SK-N-SH treated with all-trans-retinoic acid at 6 μM for 48 hours (cell line): Measurements from ENCODE around the gene MDM4.

Experiments
- ATAC-seq: fragments of 200-7000 bp; cut with Tn5 transposase; 3 replicates; pipeline ENCODE4 v1.9.1; 2020; ENCODE audit warnings: mild to moderate bottlenecking, moderate library complexity
- ARNTL ChIP-seq: fragments of 450-650 bp; formaldehyde crosslinking; IDR thresholded peaks from 2 replicates; pipeline ENCODE4 v1.5.0; 2020; ENCODE audit warnings: low read depth, mild to moderate bottlenecking, moderate library complexity, borderline replicate concordance
- BACH2 ChIP-seq: fragments of 250-450 bp; sonication (Bioruptor Pico); IDR thresholded peaks from 2 replicates; pipeline ENCODE4 v1.9.0; 2021; ENCODE audit warnings: mild to moderate bottlenecking, borderline replicate concordance
- CREB5 ChIP-seq: fragments of 250-450 bp; sonication (Bioruptor Pico); IDR thresholded peaks from 2 replicates; pipeline ENCODE4 v1.5.1; 2020; ENCODE audit warnings: low read depth, mild to moderate bottlenecking, moderate library complexity
- CSDC2 ChIP-seq: fragments of 250-450 bp; sonication (Bioruptor Pico); IDR thresholded peaks from 2 replicates; pipeline ENCODE4 v1.5.0; 2020; ENCODE audit warnings: mild to moderate bottlenecking, moderate library complexity
- ISL1 ChIP-seq: fragments of 250-450 bp; sonication (Bioruptor Pico); IDR thresholded peaks from 2 replicates; pipeline ENCODE4 v2.1.2; 2022; ENCODE audit warnings: mild to moderate bottlenecking, moderate library complexity
- OSR1 ChIP-seq: fragments of 250-450 bp; sonication (Bioruptor Pico); IDR thresholded peaks from 2 replicates; pipeline ENCODE4 v1.8.0; 2022; ENCODE audit warnings: moderate library complexity, mild to moderate bottlenecking, inconsistent platforms
- PATZ1 ChIP-seq: fragments of 250-450 bp; sonication (Bioruptor Pico); IDR thresholded peaks from 2 replicates; pipeline ENCODE4 v1.8.0; 2020; ENCODE audit warnings: mild to moderate bottlenecking, moderate library complexity, borderline replicate concordance
- POU6F1 ChIP-seq: fragments of 250-450 bp; sonication (Bioruptor Pico); IDR thresholded peaks from 2 replicates; pipeline ENCODE4 v1.8.0; 2021; ENCODE audit warnings: low read depth, mild to moderate bottlenecking, moderate library complexity, borderline replicate concordance
- PPARA ChIP-seq: fragments of 250-450 bp; sonication (Bioruptor Pico); IDR thresholded peaks from 2 replicates; pipeline ENCODE4 v1.5.0; 2020; ENCODE audit warnings: mild to moderate bottlenecking, borderline replicate concordance
- RARB ChIP-seq: fragments of 250-450 bp; sonication (Bioruptor Pico); IDR thresholded peaks from 2 replicates; pipeline ENCODE4 v1.8.0; 2021; ENCODE audit warnings: mild to moderate bottlenecking, moderate library complexity
- SNAI2 ChIP-seq: fragments of 250-450 bp; sonication (Bioruptor Pico); IDR thresholded peaks from 2 replicates; pipeline ENCODE4 v1.5.0; 2020; ENCODE audit warnings: mild to moderate bottlenecking, moderate library complexity
- TCF4 ChIP-seq: fragments of 250-450 bp; sonication (Bioruptor Pico); IDR thresholded peaks from 2 replicates; pipeline ENCODE4 v1.8.0; 2021; ENCODE audit warnings: mild to moderate bottlenecking, moderate library complexity, borderline replicate concordance
- TOX ChIP-seq: fragments of 250-450 bp; sonication (Bioruptor Pico); IDR thresholded peaks from 2 replicates; pipeline ENCODE4 v1.8.0; 2021; ENCODE audit warnings: mild to moderate bottlenecking, moderate library complexity, borderline replicate concordance
- TSHZ2 ChIP-seq: fragments of 250-450 bp; sonication (Bioruptor Pico); IDR thresholded peaks from 2 replicates; pipeline ENCODE4 v1.5.0; 2020; ENCODE audit warnings: mild to moderate bottlenecking, moderate library complexity
- ZFP3 ChIP-seq: fragments of 250-450 bp; sonication (Bioruptor Pico); IDR thresholded peaks from 2 replicates; pipeline ENCODE4 v1.5.0; 2020; ENCODE audit warnings: mild to moderate bottlenecking, moderate library complexity
- ZFP30 ChIP-seq: fragments of 450-650 bp; formaldehyde crosslinking; IDR thresholded peaks from 2 replicates; pipeline ENCODE4 v1.5.0; 2022; ENCODE audit warnings: mild to moderate bottlenecking, moderate library complexity
- ZNF8 ChIP-seq: fragments of 450-650 bp; formaldehyde crosslinking; IDR thresholded peaks from 2 replicates; pipeline ENCODE4 v1.5.0; 2020; ENCODE audit warnings: mild to moderate bottlenecking, moderate library complexity

The MDM4 gene

GRCh38 chr1:204516180-204516879 lies at the start of gene MDM4:
Gene MDM4 (plus strand): TSS chr1:204516406. CDS start chr1:204525519, 9,113 bp downstream.
- peak; percentile 100 for ATAC-seq
- TF ChIP-seq RARB (peak; percentile 88; the same call in 1 of the 2 replicates), POU6F1 (CRISPR knock-in tag) (peak; percentile 64; the same call in 1 of the 2 replicates), ARNTL (CRISPR knock-in tag) (no peak), CREB5 (CRISPR knock-in tag) (no peak), TOX (peak; percentile 47; the same call in 1 of the 2 replicates), TSHZ2 (CRISPR knock-in tag) (peak; percentile 57), CSDC2 (CRISPR knock-in tag) (no peak), ZFP30 (no peak)

- TF ChIP-seq SNAI2 (CRISPR knock-in tag) = no peak
- TF ChIP-seq ZNF8 (CRISPR knock-in tag) = no peak
- TF ChIP-seq TCF4 (CRISPR knock-in tag) = no peak
- TF ChIP-seq PATZ1 = no peak
- no peak for TF ChIP-seq TOX
- TF ChIP-seq PPARA = no peak
- no peak for ATAC-seq
Measured at GRCh38 chr1:204466416-204467405, 49.5 kb upstream of the MDM4 start.

GRCh38 chr1:204468206-204468605 lies 48.0 kb upstream of the MDM4 start:
- no peak for ATAC-seq
- TF ChIP-seq ZFP3 (CRISPR knock-in tag) = no peak
- TF ChIP-seq TOX = no peak
- TF ChIP-seq ZFP30 = no peak

GRCh38 chr1:204468766-204469302 lies 47.4 kb upstream of the MDM4 start:
- TF ChIP-seq ISL1 (CRISPR knock-in tag) (no peak), BACH2 (CRISPR knock-in tag) (no peak), ZFP30 (no peak), PPARA (no peak), OSR1 (no peak), TOX (no peak), ZNF8 (CRISPR knock-in tag) (no peak)
- no peak for ATAC-seq
